T follicular helper cell (primary cell): ENCODE results near the gene TMEM183A.
"Not testable (repeated sequence)": the region's sequence is repeated elsewhere in the genome, so short reads cannot be mapped to it uniquely, and the experiment has no call there.

ENCODE experiments used
- DNase-seq: peaks from one replicate; pipeline ENCODE4 v3.0.0-alpha.2; 2020; ENCODE audit warnings: low read depth

TMEM183A gene

DNA sequence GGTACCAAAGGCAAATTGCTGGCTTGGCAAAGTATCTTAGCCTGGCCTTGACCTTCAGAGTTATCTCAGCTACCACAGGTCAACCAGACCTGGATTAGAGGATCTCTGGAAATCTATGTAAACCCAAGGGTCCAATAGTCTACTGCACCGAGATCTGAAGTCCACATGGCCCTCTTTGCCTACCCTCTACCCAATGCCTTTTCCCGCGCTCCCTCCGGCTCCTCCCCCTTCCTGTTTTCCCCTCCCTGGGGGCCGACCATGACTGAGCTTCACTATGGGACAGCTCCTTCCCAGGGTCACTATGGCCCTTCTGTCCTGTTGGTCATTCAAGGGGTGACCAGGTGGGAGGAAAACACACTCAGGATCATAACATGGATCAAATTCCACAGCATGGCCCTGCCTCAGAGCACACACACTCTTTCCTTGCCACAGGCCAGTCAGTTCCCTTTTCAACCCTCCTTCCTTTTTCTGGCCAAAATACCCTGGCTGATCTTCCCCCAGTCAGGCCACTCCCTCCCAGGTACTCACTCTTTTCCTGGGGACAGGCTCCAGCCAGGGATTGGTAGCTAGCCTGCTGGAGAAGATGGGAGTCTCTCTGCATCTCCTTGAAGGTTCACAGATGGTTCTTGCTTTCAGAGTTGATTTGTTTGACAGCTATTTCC, 19.1 kb upstream of the TMEM183A start:
- DNase-seq: no peak

DNA sequence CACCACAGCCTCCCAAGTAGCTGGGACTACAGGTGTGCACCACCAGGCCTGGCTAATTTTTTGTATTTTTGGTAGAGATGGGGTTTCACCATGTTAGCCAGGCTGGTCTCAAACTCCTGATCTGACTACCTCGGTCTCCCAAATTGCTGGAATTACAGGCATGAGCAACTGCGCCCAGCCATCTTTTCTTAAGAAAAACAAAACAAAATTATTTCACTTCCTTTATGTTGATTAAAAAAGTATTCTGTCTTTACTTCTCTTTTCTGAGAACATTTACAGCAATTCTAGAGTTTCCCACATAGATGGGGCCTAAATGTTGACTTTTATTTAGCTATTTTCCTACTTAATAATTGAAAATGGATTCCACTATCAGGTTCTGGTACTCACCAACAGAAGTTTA, 17.3 kb upstream of the TMEM183A start:
- no peak for DNase-seq

DNA sequence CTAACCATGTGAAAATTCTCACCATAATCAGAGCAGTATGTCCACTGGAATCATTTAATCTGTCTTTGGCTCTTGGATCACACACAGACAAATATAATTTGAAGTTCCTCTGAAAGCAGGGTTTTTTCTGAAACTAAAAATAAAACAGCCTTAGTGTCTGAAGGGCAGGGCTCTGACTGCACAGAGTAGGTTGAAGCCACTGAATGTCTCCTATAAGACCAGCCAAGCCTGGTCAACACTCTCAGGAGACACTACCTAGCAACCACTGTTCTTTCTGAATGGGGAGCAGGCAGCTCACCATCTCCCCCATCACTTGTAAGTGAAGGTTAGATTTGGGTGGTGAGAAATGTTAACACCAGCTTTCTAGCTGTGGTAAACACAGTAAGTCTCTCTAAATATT, 16.1 kb upstream of the TMEM183A start:
- no peak for DNase-seq

DNA sequence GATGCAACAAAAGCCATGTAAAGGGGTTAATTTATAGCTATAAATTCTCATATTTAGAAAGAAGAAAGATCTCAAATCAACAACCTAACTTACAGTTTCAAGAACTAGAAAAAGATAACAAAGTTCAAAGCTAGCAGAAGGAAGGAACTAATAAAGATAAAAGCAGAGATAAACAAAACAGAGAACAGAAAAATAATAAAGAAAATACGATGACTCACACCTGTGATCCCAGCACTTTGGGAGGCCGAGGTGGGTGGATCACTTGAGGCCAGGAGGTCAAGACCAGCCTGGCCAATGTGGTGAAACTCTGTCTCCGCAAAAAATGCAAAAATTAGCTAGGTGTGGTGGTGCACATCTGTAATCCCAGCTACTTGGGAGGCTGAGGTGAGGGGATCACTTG, 12.4 kb upstream of the TMEM183A start:
- DNase-seq: no peak

DNA sequence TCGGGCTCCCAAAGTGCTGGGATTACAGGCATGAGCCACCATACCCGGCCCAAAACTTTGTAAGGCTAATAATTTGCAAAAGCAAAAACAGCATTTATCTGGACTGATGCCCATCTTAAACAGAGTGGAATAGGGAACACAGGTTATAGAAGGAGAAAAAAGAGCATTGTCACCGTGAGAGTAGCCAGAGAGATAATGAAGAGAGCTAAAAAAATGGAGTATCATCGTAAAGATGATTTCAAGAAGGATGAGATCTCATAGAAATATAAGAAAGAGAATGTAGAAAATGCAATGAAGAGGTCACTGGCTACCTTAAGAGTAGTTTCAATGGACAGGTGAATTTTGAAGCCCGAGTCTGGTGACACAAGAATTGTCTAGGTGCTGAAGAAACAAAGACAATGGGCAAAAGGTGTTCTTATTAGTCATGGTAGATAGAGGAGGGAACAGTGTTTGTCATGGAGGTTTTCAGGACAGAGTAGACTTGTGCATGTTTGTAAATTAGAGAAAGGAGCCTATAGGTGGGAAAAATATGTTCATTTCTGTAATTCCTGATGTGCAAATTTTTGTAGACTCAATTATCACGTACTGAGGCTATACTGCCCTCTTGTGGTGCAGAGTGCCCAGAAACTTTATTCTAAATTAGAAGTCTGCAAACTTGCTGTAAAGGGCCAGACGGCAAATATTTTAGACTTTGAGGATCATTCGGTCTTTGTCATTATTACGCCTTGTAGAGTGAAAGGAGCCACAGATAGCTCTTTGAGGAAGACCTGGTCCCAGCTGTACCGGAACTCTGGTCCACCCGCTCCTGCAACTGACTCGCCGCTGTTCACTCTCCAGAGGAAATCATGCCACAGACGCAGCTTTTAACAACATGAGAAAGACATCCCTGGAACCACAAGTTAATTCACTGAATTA, 8.1 kb upstream of the TMEM183A start:
- peak; percentile 51 for DNase-seq

DNA sequence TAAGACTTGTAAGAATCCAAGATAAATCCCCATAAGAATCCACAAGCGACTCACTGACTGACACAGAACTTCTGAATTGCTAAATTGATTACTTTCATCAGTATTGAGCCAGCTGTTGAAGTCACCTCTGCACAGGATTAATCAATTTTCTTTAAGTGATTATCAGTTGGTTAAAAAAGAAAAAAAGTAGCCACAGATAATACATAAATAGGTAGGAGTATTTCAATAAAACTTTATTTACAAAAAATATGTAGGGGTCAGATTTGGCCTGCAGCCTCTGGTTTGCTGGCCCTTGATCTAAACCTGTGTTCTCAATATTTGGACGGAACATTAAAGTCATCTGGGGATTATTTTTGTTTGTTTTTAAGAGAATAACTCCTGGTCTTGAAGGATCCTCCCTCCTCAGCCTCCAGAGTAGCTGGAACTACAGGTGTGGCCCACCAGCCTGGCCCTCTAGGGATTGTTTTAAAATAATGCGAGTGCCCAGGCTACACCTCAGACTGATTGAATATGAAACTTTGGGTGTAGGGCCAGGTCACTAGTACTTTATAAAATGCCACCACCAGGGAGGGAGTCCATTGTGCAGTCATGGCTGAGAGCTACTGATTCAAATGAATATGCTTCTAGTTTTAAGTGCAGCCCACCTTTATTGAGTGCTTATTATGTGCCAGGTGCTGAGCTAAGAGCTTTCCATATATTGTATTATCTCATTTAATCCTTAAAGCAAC, 6.8 kb upstream of the TMEM183A start:
- DNase-seq: no peak

DNA sequence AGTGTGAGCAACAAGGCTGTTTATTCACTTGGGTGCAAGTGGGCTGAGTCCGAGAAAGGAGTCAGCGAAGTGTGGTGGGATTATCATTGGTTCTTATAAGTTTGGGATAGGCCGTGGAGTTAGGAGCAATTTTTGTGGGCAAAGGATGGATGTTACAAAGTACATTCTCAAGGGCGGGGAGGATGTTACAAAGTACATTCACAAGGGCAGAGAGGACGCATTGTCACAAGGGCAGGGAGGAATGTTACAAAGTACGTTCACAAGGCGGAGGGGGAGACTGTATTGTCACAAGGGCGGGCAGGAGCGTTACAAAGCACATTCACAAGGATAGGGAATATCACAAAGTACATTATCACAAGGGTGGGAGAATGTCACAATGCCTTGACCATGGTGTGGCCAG, 5.2 kb upstream of the TMEM183A start:
- no peak for DNase-seq

DNA sequence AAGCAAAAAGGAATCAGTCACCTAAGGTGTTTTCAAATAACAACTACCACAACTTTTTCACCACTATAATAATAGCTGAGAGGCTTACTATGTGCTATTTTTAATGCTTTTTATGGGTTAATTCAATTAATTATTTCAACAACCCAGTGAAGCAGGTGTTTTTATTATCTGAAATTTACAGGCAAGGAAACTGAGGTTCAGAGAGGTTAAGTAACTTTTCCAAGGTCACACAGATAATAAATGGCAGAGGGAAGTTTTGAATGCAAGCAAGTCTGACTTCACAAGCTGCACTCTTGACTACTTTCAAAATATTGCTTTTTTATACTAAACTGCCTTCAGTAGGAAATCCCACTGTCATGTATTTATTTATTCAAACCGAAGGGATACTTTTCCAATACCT, 4.2 kb upstream of the TMEM183A start:
- DNase-seq: no peak

DNA sequence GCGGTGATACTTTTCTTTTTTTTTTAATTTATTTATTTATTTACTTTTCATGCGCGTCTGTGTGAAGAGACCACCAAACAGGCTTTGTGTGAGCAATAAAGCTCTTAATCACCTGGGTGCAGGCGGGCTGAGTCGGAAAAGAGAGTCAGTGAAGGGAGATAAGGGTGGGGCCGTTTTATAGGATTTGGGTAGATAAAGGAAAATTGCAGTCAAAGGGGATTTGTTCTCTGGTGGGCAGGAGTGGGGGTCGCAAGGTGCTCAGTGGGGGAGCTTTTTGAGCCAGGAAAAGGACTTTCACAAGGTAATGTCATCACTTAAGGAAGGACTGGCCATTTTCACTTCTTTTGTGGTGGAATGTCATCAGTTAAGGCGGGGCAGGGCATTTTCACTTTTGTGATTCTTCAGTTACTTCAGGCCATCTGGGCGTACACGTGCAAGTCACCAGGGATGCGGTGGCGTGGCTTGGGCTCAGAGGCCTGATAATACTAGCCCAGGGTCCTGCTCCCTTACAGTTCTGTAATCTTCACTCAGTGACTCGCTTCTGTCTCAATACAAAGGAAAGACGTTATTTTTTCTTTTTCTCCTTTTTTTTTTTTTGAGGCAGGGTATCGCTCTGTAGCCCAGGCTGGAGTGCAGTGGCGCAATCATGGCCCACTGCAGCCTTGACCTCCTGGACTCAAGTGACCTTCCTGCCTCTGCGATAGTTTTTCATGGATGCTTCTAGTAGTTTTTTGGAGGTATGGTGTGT, 1.6 kb upstream of the TMEM183A start:
- not testable (repeated sequence) for DNase-seq

DNA sequence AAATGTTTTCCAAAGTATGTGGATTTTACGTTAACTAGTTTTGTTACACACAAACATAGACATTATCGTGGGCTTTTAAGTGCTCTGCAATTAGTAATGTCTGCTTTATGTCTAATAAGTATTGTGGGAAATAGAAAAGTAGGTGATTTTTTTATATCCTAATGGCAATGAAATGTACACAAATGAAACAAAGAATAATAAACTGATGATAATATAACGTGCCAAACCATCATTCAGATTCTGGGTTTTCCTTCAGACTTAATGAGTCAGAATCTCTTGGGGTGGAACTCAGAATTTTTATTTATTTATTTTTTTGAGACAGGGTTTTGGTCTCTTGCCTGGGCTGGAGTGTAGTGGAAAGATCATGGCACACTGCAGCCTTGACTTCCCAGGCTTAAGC, 2.0 kb downstream of the TMEM183A start:
- DNase-seq: no peak

DNA sequence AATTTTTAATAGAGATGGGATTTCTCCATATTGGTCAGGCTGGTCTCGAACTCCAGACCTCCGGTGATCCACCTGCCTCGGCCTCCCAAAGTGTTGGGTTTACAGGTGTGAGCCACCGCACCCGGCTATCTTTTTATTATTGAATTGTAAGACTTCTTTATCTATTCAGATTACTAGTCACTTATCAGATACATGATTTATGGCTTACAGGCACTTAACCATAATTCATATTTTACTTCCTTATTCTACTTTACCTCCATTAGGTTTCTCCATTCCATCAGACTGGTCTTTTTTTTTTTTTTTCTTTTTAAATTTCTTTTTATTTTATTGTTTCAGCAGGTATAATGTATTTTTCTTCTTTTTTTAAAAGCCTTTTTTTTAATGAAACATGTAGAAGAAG, 4.4 kb downstream of the TMEM183A start:
- DNase-seq: no peak

DNA sequence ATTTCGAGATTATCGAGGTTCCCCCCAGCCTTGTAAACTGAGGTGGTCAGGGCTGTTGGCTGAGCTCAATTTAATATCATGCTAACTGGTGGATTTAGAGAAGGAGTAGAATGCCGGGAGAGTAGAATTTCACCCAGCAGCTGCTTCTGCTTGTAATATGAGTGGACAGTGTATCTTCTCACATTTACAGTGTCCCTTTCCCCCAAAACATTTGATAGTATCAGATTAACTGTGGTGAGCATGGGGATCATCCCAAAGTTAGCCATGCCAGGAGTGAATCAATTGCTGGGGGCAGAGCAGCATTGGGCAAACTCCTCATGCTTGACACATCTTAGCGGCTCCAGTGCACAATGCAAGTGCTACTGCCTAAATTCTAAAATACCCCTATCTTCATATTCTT, 9.9 kb downstream of the TMEM183A start:
- DNase-seq: no peak

DNA sequence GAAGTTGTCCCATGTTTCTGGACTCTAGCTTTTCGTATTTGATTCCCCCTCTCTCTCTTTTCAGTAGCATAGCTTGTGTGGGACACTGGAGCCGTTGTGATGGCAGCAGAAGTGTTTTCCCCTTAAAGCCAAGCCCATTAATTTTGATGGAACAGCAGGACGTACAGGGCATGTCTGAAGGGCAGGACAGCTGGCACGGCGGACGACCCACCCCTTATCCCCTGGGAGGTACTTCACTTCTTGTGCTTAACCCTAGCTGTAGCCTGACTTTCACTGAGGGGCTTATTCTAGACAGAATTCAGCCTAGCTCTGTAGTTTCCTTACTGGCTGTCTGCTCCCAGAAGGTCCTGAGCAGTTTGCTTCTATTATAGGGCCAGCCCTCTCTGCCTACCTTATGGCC, 10.5 kb downstream of the TMEM183A start:
- no peak for DNase-seq

DNA sequence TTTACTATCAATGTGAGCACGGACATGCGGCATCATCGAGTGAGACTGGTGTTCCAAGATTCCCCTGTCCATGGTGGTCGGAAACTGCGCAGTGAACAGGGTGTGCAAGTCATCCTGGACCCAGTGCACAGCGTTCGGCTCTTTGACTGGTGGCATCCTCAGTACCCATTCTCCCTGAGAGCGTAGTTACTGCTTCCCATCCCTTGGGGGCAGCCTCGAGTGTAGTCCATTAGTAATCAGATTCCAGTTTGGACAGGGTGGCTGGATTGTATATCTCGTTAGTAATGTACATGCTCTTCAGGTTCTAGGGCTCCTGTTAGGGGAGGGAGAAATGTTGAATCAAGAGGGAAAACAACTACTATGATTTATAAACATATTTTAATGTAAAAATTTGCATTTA, 15.7 kb downstream of the TMEM183A start:
- not testable (repeated sequence) for DNase-seq

DNA sequence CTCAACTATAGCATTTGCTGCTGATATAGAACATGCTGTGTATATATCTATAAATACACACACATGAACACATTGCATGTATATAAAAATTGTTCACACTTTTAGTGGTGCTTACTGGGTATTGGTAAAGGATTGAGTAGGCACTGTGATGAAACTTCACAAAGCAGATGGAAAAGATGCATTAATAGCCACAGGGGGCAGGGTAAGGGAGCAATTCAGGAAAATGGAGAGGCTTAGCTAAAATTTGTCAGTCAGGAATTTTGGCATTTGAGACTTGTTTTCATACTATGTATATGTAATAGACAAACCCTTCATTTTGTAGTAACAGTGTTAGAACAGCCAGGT, 18.5 kb downstream of the TMEM183A start:
- no peak for DNase-seq

DNA sequence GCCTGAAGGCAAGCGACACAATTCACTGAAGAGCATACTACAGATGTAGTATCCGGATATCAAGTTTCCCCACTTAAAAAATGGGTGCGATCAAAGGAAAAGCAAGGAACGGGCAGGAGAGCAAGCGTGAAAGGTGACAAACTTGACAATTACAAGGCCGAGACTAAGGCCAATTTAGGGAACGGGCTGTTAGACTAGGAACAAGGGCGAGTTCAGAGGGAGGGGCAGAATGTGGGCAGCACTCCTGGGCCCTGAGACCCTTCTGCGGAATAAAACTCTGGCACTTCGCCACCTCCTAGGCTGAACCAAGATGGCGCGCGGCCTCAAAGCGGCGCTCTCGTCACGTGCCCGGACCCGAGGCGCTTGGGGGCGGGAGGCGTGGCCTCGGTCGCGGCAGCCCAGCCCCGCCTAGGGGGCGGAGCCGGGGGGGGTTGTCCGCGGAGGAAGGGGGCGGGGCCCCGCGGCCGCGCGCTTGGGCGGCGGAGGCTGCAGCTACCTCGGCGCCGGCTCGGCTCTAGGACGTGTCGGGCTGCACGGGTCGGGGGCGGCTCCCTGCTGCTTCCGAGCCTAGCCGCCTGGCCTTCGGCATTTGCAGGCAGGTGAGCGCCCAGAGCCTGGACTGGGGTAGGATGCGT, 19.0 kb downstream of the TMEM183A start, which contains the start of gene PPFIA4:
PPFIA4 (plus strand) TSS at position 461 of the 635 bp plus-strand sequence. CDS start 12,518 bp downstream, outside the sequence.
- peak; percentile 78 for DNase-seq

DNA sequence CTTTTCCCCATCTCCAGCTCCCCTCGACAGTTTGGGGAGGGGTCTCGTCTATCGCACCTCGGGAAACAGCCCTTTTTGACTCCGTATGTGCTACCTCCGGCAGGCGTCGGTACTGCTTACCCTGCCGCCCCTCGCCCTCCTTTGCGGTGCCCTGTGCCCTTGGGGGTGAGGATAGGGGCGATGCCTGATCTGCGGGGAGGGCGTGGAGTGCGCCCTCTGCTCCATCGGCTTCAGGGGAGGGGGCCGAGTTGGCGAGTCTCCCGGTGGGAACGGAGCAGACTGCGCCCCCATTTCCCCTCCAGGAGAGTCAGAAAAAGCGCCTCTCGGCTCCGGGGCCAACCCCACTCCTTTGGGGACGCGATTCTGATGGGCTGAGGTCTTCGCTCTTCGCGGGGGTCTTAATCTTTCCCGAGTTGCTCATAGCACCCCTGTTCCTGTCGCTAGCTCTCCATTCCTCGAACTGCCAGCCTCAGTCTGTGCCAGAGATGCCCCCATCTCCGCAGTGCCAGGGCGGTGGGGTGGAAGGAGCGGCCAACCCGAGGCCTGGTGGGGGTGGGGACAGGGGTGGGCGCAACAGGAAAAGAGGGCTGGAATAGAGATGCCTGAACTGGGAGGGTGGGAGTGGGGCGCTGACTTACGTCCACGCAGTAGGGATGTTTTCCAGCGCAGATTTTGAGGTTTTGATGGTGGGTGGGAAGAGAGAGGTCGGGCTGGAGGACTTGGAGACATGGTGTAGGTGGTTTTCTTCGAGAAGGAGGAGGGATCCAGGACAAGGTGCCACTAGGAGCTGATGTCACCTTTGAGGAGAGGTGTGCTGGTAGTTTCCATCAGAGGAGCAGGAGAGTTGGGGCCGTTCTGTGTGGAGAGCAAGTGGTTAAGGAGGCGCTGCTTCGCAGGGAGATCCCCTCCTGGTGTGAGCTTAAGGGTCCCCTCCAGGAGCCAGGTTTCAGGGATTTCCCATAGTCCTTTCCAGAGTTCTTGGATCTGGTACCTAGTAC, 19.8 kb downstream of the TMEM183A start:
- DNase-seq: peak; percentile 6

DNA sequence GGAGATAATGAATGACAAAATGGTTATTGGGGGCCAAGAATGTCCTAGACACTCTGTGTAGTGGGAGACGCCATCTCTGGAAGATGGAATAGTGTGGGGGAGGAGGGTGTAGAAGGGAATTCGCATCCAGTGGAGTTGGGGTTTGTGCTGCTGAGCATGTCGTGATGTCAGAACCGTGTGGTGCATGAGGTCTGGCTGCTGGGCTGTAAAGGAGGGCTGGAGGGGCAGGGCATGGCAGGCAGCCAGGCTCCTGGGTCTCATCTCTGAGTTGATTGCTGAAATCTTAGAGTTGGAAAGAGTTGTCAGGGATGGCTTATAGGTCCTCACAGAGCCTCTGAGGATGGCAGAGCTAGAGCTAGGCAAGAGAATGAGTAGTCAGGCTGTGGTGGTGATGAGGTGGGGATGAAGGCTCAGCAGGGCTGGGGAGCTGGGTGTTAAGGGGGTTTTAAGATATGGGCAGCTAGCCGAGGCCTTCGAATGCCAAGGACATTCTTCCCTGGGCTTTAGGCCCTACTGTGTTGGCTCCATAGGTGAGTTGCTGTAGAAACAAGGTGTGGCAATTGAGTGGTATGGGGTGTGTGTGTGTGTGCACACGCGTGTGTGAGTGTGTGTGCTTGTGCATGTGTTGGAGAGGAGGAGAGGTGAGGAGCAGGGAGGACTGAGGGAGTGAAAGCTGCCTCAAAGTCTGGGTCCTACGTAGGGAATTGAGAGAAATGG, 21.1 kb downstream of the TMEM183A start:
- DNase-seq: no peak

DNA sequence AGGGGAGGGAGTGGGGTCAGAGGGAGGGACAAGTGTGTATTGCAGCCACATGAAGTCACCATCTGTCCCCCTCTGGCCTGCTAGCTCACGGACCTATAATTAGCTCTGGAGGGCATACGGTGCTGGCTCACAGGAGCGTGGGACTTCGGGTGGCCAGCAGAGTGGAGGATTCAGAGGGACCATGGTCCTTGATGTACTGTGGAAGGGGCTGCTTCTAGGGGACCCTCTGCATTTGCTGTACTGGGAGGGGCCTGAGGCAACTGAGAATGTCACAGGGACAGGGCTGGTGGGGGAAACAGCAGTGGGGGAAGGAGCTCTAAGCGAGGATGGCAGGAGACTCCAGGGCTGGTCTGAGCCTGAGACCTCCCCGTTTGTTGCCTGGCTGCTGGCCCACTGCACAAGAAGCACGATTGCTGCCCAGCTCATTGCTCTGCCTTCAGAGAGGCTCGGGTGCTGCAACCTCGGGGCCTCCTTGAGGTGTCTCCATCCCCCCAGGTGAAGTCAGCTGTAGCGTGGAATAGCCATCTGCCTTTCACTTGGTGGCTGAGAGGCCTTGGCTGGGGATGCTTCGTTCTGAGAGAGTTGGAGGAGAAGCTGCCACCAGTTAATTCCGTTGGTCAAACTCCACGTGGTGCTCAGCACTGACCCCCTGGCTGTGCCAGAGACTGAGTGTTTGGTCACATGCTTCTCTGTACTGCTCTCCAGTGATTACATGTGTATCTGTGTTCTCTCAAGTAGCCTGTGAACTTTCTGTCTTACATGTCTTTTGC, 21.8 kb downstream of the TMEM183A start:
- no peak for DNase-seq
